ENCODE data around the gene NCOA1.

NCOA1 gene

DNA sequence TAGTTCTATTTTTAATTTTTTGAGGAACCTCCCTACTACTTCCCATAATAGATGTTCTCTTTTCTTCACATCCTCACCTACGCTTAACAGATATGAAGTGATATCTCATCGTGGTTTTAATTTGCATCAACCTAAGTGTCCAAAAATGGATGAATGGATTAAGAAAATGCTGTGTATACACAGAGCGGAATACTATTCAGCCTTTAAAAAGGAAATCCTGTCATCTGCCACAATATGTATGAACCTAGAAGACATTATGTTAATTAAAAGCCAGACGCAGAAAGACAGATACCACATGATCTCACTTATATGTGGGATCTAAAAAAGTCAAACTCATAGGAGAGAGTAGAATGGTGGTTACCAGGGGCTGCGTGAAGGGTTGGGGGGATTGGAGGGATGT lies 189.1 kb downstream of the NCOA1 start:
- TF ChIP-seq, protein P1, sequence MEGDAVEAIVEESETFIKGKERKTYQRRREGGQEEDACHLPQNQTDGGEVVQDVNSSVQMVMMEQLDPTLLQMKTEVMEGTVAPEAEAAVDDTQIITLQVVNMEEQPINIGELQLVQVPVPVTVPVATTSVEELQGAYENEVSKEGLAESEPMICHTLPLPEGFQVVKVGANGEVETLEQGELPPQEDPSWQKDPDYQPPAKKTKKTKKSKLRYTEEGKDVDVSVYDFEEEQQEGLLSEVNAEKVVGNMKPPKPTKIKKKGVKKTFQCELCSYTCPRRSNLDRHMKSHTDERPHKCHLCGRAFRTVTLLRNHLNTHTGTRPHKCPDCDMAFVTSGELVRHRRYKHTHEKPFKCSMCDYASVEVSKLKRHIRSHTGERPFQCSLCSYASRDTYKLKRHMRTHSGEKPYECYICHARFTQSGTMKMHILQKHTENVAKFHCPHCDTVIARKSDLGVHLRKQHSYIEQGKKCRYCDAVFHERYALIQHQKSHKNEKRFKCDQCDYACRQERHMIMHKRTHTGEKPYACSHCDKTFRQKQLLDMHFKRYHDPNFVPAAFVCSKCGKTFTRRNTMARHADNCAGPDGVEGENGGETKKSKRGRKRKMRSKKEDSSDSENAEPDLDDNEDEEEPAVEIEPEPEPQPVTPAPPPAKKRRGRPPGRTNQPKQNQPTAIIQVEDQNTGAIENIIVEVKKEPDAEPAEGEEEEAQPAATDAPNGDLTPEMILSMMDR (IDR thresholded peaks at IDR 0.05; ENCODE audit: insufficient read depth, low read length), result no peak
- TF ChIP-seq, protein P2, sequence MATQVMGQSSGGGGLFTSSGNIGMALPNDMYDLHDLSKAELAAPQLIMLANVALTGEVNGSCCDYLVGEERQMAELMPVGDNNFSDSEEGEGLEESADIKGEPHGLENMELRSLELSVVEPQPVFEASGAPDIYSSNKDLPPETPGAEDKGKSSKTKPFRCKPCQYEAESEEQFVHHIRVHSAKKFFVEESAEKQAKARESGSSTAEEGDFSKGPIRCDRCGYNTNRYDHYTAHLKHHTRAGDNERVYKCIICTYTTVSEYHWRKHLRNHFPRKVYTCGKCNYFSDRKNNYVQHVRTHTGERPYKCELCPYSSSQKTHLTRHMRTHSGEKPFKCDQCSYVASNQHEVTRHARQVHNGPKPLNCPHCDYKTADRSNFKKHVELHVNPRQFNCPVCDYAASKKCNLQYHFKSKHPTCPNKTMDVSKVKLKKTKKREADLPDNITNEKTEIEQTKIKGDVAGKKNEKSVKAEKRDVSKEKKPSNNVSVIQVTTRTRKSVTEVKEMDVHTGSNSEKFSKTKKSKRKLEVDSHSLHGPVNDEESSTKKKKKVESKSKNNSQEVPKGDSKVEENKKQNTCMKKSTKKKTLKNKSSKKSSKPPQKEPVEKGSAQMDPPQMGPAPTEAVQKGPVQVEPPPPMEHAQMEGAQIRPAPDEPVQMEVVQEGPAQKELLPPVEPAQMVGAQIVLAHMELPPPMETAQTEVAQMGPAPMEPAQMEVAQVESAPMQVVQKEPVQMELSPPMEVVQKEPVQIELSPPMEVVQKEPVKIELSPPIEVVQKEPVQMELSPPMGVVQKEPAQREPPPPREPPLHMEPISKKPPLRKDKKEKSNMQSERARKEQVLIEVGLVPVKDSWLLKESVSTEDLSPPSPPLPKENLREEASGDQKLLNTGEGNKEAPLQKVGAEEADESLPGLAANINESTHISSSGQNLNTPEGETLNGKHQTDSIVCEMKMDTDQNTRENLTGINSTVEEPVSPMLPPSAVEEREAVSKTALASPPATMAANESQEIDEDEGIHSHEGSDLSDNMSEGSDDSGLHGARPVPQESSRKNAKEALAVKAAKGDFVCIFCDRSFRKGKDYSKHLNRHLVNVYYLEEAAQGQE (IDR thresholded peaks at IDR 0.05; ENCODE audit: insufficient replicate concordance, low read depth), result no peak
- TF ChIP-seq SPI1 (IDR thresholded peaks at IDR 0.05; ENCODE audit: borderline replicate concordance, low read depth) (no peak), GABPA (IDR thresholded peaks at IDR 0.05; ENCODE audit: low read depth) (no peak), POLR2AphosphoS5 (IDR thresholded peaks at IDR 0.05; ENCODE audit: low read depth) (no peak)
- no peak for DNase-seq (ENCODE audit: low read depth in 1 of 2, low spot score in 1 of 2)

DNA sequence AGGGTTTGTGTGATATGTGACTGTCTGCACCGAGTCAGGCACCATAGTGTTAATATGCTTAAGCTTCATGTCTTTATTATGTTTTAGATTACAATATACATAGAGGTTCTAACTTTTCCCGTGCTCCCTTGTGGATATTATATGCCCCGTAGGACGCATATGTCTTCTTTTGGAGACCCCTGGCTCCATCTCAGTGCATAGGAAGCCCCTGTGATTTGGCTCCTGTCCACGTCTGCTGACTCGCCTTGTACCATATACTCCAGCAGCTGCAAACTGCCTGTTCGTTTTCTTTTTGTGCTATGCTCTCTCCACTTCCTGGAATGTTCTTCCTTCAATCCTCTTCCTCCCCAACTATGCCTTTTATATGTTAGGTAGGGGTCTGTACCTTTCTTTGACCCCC lies 191.2 kb downstream of the NCOA1 start:
- Histone ChIP-seq H3K4me3 (replicated peaks; ENCODE audit: insufficient read depth, low read length) (no peak overlapping the region), H3K27me3 (ENCODE audit: insufficient read depth, poor library complexity, severe bottlenecking) (no peaks in the 10 kb centered on the region), H3K27ac (replicated peaks) (no peak overlapping the region)
- TF ChIP-seq, protein P1 (IDR thresholded peaks at IDR 0.05; ENCODE audit: insufficient read depth, low read length), result no peak
- DNase-seq (ENCODE audit: low read depth in 1 of 2, low spot score in 1 of 2), result no peak

More for the DNA sequence above, 189.1 kb downstream of the NCOA1 start:
- Histone ChIP-seq H3K27ac (replicated peaks) (no peak overlapping the region), H3K27me3 (ENCODE audit: insufficient read depth, poor library complexity, severe bottlenecking) (no peaks in the 10 kb centered on the region), H3K4me3 (replicated peaks; ENCODE audit: insufficient read depth, low read length) (no peak overlapping the region)

DNA sequence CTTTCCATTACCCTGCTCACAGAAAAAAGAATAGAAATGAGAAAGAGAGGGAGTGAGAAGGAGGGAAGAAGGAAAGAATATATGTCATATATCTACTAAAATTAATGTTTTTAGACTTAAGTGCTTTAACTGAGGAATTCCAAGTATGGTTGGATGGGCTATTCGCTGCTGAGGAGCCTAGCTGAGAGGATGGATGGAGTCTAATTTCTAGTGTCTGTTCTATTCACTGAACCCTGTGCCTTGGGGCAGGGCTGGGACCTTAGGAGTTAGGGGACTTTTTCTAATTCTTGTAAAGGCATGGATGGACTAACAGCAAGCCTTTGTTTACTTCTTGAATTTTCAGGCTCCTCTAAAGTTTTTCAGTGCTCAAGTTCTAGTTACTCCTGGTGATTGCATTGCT lies 192.4 kb downstream of the NCOA1 start:
- Histone ChIP-seq H3K4me3 (replicated peaks; ENCODE audit: insufficient read depth, low read length) (no peak overlapping the region), H3K27me3 (ENCODE audit: insufficient read depth, poor library complexity, severe bottlenecking) (no peaks in the 10 kb centered on the region), H3K27ac (replicated peaks) (no peak overlapping the region)
- DNase-seq (ENCODE audit: low read depth in 1 of 2, low spot score in 1 of 2), result no peak
- TF ChIP-seq SPI1 (IDR thresholded peaks at IDR 0.05; ENCODE audit: borderline replicate concordance, low read depth), result no peak
- TF ChIP-seq, protein P1 (IDR thresholded peaks at IDR 0.05; ENCODE audit: insufficient read depth, low read length), result no peak
- TF ChIP-seq, protein P2 (IDR thresholded peaks at IDR 0.05; ENCODE audit: insufficient replicate concordance, low read depth), result no peak
- TF ChIP-seq POLR2AphosphoS5 (IDR thresholded peaks at IDR 0.05; ENCODE audit: low read depth), result no peak
- no peak for TF ChIP-seq GABPA (IDR thresholded peaks at IDR 0.05; ENCODE audit: low read depth)

DNA sequence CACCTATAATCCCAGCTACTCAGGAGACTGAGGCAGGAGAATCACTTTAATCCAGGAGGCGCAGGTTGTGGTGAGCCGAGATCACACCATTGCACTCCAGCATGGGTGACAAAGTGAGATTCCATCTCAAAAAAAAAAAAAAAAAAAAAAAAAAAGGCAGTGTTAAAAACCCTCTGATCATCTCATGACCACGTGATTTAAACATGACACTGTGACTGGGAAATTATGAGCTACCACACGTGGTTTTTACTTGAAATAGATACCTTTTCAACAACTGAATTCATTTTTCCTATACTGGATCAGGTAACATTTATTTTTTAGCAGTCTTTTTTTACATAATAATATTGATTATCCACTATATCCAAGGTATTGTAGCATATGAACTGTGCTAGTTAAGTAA lies 199.5 kb downstream of the NCOA1 start:
- H3K4me3 ChIP-seq (replicated peaks; ENCODE audit: insufficient read depth, low read length), result no peak overlapping the region
- no peak overlapping the region for H3K27ac ChIP-seq (replicated peaks)
- no peak for DNase-seq (ENCODE audit: low read depth in 1 of 2, low spot score in 1 of 2)
- no peak for TF ChIP-seq SPI1 (IDR thresholded peaks at IDR 0.05; ENCODE audit: borderline replicate concordance, low read depth)
- TF ChIP-seq, protein P2 (IDR thresholded peaks at IDR 0.05; ENCODE audit: insufficient replicate concordance, low read depth), result no peak
- no peak for TF ChIP-seq POLR2AphosphoS5 (IDR thresholded peaks at IDR 0.05; ENCODE audit: low read depth)
- TF ChIP-seq, protein P1 (IDR thresholded peaks at IDR 0.05; ENCODE audit: insufficient read depth, low read length), result no peak
- TF ChIP-seq GABPA (IDR thresholded peaks at IDR 0.05; ENCODE audit: low read depth), result no peak
- no peaks in the 10 kb centered on the region for H3K27me3 ChIP-seq (ENCODE audit: insufficient read depth, poor library complexity, severe bottlenecking)

Measured in HL-60 (cell line).